HCT116 (cell line): Measurements from ENCODE around the gene CETP.

Experiments
- CEBPB ChIP-seq: IDR thresholded peaks from 2 replicates; pipeline ENCODE4 v1.6.1; 2012; ENCODE audit warnings: low read depth
- CTCF ChIP-seq, 3 experiments: fragments of 200-600 bp in 1 of 3; sonication (generic) in 1 of 3; IDR thresholded peaks in 2 of 3; conservative IDR thresholded peaks in 1 of 3; 2 replicates each; pipeline ENCODE4 v1.5.1; 2012 to 2017; ENCODE audit warnings: low read depth in 2 of 3, low read length in 2 of 3, antibody characterized with exemption in 1 of 3, borderline replicate concordance in 1 of 3, control low read depth in 1 of 3, mild to moderate bottlenecking in 1 of 3, mixed read lengths in 1 of 3, mixed run types in 1 of 3, moderate library complexity in 1 of 3; ENCODE audit not compliant: insufficient read depth in 1 of 3
- EZH2 ChIP-seq: fragments of 200-600 bp; sonication (generic); IDR thresholded peaks from 2 replicates; pipeline ENCODE4 v1.6.1; 2017; ENCODE audit warnings: antibody characterized with exemption, mixed run types
- MAX ChIP-seq: IDR thresholded peaks from 2 replicates; pipeline ENCODE4 v1.6.1; 2012
- POLR2A ChIP-seq: IDR thresholded peaks from 2 replicates; pipeline ENCODE4 v1.7.0; 2011; ENCODE audit warnings: borderline replicate concordance; ENCODE audit not compliant: insufficient read depth, insufficient read length; ENCODE audit errors: extremely low read depth
- POLR2AphosphoS5 ChIP-seq: IDR thresholded peaks from 2 replicates; pipeline ENCODE4 v1.6.1; 2011; ENCODE audit warnings: mild to moderate bottlenecking, low read depth, low read length, moderate library complexity
- REST ChIP-seq: IDR thresholded peaks from 2 replicates; pipeline ENCODE4 v1.6.1; 2012; ENCODE audit warnings: low read depth
- SIN3A ChIP-seq: IDR thresholded peaks from 2 replicates; pipeline ENCODE4 v1.6.1; 2012; ENCODE audit warnings: low read depth
- SP1 ChIP-seq: IDR thresholded peaks from 2 replicates; pipeline ENCODE4 v1.6.1; 2012; ENCODE audit warnings: low read depth

GRCh38 chr16:57021757-57022156, 60.0 kb downstream of the CETP start:
- TF ChIP-seq REST (no peak), CEBPB (no peak), MAX (no peak), CTCF (IDR thresholded peaks at IDR 0.05 in 2 of 3, conservative IDR thresholded peaks at IDR 0.05 in 1 of 3; ENCODE audit: borderline replicate concordance in 1 of 3, insufficient read depth in 1 of 3, low read depth in 2 of 3, low read length in 2 of 3) (no peak), POLR2A (no peak), POLR2AphosphoS5 (no peak), SIN3A (no peak), EZH2 (no peak), SP1 (no peak)
